T47D (cell line): ENCODE data around the gene CDC20.
"Not testable (repeated sequence)": the region's sequence is repeated elsewhere in the genome, so short reads cannot be mapped to it uniquely, and the experiment has no call there.

ENCODE experiments used
- DNase-seq, 2 experiments: peaks; one replicate each; pipeline versions ENCODE4 v3.0.0 to v3.0.0-alpha.2; 2011 to 2012; ENCODE audit warnings: low read depth in 1 of 2, low spot score in 1 of 2
- JUND ChIP-seq: IDR thresholded peaks from 2 replicates; pipeline ENCODE4 v1.6.1; 2012; ENCODE audit warnings: low read depth
- in situ Hi-C: cut with HindIII; loops from 2 replicates; pipeline ENCODE4 v1.10.0; 2016; ENCODE audit warnings: low sequenced_read_pairs, low pct_unique_long_range_greater_than_20kb

The CDC20 gene

GRCh38 chr1:43383449-43383848 lies 24.7 kb downstream of the CDC20 start:
- peak in 1 of 2 experiments; percentile 43 for DNase-seq
- in situ Hi-C loops, result no loop called here
- no peak for TF ChIP-seq JUND

- in situ Hi-C loops, result no loop called here
- DNase-seq, result no peak
Measured at GRCh38 chr1:43386676-43387075, 27.9 kb downstream of the CDC20 start.

GRCh38 chr1:43387976-43388599 lies 29.3 kb downstream of the CDC20 start:
- DNase-seq, result no peak
- in situ Hi-C loops, result no loop called here

More at GRCh38 chr1:43386676-43387075, 27.9 kb downstream of the CDC20 start:
- TF ChIP-seq JUND, result no peak

DNA sequence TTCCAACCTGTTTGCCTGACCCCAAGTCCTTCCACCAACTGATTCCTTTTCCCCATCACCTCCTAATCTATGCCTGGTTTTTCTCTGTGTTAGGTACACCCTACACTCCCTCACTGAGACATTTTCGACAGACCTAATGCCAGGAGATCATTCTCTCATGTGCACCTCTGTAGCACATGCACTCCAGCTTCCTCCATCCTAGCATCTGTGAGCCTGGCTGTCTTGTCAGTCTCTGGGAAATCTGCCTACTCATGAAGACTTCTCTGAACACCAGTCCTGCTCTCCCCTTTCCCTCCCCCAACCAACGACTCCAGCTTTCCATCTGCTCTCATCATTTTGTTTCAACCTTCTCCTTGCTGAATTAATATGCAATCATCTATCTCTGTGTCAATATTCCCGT lies 29.8 kb downstream of the CDC20 start:
- no peak for DNase-seq
- in situ Hi-C loops, result no loop called here
- TF ChIP-seq JUND, result no peak

More at GRCh38 chr1:43387976-43388599, 29.3 kb downstream of the CDC20 start:
- TF ChIP-seq JUND, result no peak

DNA sequence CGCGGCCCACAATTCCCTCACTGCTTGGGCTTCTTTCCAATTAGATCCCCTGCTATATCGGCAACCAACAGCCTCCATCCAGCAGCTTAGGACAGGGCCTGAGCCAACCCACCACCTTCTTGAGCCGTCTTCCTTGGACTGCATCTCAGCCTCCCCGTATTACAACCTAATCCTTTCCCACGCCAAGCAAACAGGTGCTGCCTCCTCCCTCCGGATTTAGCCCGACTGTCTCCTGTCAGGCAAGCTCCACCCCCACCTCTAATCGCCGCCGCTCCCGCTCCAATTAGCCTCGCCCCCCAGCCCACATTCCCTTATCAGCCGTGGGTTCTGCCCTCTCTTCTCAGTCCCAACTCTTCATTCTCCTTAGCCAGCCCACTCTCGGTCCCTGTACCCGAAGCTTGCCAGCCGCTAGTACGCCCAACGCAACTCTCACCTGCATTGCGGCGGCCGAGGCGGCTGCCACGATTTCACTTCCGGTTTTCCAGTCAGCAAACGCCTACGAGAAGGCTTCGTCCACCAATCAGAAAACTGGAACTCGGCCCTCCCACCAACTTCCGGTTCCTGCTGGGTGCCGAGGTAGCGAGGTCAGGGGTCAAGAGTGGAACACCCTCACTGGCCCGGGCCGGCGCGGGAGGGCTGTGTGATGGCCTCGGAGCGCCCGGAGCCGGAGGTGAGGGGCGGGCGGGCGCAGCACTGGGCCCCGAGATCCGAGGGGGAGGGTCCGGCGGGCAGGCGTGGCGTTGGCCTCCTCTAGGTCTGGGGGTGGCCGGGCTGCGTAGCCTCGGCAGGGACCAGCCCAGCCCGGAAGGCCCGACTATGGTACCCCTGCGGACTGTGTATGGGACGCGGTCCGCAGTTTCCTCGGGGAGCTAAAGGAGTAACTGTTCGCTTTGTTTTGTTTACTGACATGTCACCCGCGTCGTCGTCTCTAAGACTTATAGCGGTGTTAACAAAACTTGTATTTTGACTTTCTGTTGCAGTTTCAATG lies 30.8 kb downstream of the CDC20 start, which contains the start of the genes MED8 and SZT2:
TSS of gene MED8 (minus strand) at position 475 of the 988 bp plus-strand sequence. CDS start at position 439, 36 bp downstream.
TSS of gene SZT2 (plus strand) at position 574 of the 988 bp plus-strand sequence. CDS start at position 644, 70 bp downstream.
- no peak for TF ChIP-seq JUND
- DNase-seq, result peak; percentile 86 to 95
- in situ Hi-C loops, result no loop called here

GRCh38 chr1:43392702-43393101 lies 33.9 kb downstream of the CDC20 start:
- in situ Hi-C loops, result no loop called here
- TF ChIP-seq JUND, result no peak

DNA sequence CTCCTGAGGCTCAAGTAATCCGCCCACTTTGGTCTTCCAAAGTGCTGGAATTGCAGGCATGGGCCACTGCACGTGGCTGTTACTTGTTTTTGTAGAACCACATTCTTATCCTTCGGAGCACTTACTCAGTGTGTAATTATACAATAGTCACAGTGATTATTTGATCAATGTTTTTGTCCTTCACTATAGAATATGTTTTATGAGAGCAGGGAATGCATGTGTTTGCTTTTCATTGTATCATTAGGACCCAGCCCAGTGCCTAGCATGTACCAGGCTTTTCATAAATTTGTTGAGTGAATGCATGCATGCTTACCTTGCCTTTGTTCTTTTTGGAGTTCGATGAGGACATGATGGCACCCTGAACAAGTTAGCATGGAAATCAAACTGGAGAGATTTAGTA lies 36.7 kb downstream of the CDC20 start:
- no peak for TF ChIP-seq JUND
- no peak for DNase-seq
- in situ Hi-C loops, result no loop called here

More at GRCh38 chr1:43392702-43393101, 33.9 kb downstream of the CDC20 start:
- no peak for DNase-seq

DNA sequence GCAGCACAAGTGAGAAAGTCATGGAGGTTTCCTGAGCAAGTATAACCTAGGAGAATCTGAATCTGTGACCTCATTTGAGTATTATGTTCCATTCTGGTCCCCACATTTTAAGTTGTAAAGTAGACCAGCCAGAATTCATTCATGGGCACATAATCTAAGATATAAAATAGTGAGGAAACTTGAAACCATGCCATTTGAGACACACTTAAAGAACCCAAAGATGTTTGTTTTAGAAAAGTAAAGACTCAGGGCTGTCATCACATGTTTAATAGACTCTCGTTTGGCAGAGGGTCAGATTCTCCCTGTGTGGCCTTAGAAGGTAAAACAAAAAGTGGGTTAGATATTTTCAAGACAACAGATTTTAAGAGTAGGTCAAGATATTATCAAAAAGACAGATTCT lies 37.3 kb downstream of the CDC20 start:
- in situ Hi-C loops, result no loop called here
- DNase-seq, result no peak
- no peak for TF ChIP-seq JUND

GRCh38 chr1:43398227-43398626 lies 39.4 kb downstream of the CDC20 start:
- in situ Hi-C loops, result no loop called here
- no peak for DNase-seq
- TF ChIP-seq JUND, result no peak

DNA sequence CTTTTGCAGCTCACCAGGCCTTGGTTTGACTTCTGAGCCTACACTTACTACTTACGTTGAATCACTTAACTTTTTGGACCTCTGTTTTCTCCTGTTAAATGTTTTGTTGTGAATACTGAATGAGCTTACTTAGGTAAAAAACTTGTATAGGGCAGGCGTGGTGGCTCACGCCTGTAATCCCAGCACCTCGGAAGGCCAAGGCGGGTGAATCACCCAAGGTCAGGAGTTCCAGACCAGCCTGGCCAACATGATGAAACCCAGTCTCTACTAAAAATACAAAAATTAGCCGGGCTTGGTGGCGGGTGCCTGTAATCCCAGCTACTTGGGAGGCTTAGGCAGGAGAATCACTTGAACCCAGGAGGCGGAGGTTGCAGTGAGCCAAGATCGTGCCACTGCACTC lies 41.7 kb downstream of the CDC20 start:
- DNase-seq, in situ Hi-C loops: not testable (repeated sequence)

GRCh38 chr1:43402089-43402865 lies 43.5 kb downstream of the CDC20 start:
- DNase-seq, result no peak
- in situ Hi-C loops, result no loop called here
- no peak for TF ChIP-seq JUND

DNA sequence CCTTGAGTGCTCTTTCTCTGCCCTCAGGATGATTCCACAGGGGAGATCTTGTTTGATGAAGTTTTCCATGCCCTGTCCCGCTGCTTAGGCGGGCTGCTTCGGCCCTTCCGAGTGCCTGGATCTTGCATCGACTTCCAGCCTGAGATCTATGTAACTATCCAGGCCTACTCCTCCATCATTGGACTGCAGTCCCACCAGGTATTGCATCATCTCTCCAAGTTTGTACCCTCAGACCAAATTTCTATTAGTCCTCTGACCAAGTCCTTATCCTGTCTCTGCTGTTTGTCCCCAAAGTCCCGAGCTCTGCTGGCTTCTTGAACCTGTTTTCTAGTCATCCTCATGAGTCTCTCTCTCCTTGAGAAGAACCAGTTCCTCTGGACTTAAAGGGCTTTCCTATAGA lies 45.6 kb downstream of the CDC20 start:
- in situ Hi-C loops, result no loop called here
- DNase-seq, result no peak
- TF ChIP-seq JUND, result no peak
